ENCODE measurements around the gene CD55. TPM values are rescaled to one million over a fixed set of nuclear protein-coding genes. Genes with fewer than 3 reads are reported as not detected.

Gene CD55
- total RNA-seq, 1 experiment from 2014 or later, result 0.71 TPM

DNA sequence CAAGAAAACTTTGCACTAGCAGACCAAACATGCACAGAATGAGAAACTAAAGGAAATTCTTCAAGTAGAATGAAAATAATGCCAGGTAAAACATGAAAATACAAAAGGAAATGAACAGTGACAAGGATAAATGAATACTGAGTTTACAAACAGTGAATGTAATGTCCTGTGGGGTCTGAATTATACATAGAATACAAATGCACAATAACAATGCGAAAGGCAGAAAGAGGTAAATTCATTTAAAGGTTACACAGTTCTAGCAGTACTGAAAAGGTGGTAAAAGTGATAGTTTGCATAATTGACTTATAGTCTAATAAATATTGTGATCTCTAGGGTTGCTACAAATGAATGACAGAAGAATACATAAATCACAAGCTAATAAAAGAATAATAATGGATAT is 12.9 kb downstream of the CD55 start:
- no peak overlapping the region for H3K27ac ChIP-seq (ENCODE audit: low read depth, low read length, poor library complexity, severe bottlenecking)

DNA sequence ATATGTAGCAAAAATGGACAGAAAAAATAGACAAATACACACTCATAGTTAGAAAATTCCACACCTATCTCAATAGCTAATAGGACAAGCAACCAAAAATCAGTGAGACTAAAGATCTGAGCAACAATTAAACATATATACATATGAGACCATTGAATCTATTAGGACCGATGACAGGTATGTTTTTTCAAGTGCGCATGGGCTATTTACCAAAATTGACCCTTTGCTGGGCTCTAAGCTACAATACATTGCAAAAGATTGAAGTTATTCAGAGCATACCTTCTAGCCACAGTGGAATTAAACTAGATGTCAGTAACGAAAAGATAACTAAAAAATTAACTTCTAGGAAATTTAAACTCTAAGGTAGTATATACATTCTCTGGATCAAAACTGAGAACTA is 13.7 kb downstream of the CD55 start:
- no peak for DNase-seq (ENCODE audit: low spot score)
- no peaks in the 10 kb centered on the region for H3K9me3 ChIP-seq (ENCODE audit: low read depth, low read length, poor library complexity, severe bottlenecking)
- H3K4me3 ChIP-seq (ENCODE audit: low read depth, low read length, poor library complexity, severe bottlenecking), result no peak overlapping the region
- no peaks in the 10 kb centered on the region for H3K36me3 ChIP-seq (ENCODE audit: insufficient read depth, low read length, poor library complexity, severe bottlenecking)
- no peaks in the 10 kb centered on the region for H3K4me1 ChIP-seq (ENCODE audit: insufficient read depth, low read length, poor library complexity, severe bottlenecking)
- H3K27ac ChIP-seq (ENCODE audit: low read depth, low read length, poor library complexity, severe bottlenecking), result no peak overlapping the region
- ChIA-PET CTCF (no interaction called here), POLR2A (ENCODE audit: low non-redundant PET) (no interaction called here)
- H3K27me3 ChIP-seq (replicated peaks; ENCODE audit: insufficient read depth, low read depth, low read length, poor library complexity), result peaks cover 14% of the 10 kb centered on the region
- intact Hi-C loops (cut with micrococcal nuclease; ENCODE audit: unreplicated experiment), result no loop called here
- BruUV-seq (replicated peaks), result no TSS peak
- TF ChIP-seq EZH2 (IDR thresholded peaks at IDR 0.05; ENCODE audit: borderline replicate concordance, low read depth, low read length, poor library complexity, severe bottlenecking), result no peak
- TF ChIP-seq, protein P1, sequence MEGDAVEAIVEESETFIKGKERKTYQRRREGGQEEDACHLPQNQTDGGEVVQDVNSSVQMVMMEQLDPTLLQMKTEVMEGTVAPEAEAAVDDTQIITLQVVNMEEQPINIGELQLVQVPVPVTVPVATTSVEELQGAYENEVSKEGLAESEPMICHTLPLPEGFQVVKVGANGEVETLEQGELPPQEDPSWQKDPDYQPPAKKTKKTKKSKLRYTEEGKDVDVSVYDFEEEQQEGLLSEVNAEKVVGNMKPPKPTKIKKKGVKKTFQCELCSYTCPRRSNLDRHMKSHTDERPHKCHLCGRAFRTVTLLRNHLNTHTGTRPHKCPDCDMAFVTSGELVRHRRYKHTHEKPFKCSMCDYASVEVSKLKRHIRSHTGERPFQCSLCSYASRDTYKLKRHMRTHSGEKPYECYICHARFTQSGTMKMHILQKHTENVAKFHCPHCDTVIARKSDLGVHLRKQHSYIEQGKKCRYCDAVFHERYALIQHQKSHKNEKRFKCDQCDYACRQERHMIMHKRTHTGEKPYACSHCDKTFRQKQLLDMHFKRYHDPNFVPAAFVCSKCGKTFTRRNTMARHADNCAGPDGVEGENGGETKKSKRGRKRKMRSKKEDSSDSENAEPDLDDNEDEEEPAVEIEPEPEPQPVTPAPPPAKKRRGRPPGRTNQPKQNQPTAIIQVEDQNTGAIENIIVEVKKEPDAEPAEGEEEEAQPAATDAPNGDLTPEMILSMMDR (conservative IDR thresholded peaks at IDR 0.05; ENCODE audit: low read depth, low read length), result no peak

More for the DNA sequence above, 12.9 kb downstream of the CD55 start:
- Histone ChIP-seq H3K27me3 (replicated peaks; ENCODE audit: insufficient read depth, low read depth, low read length, poor library complexity) (peaks cover 14% of the 10 kb centered on the region), H3K4me1 (ENCODE audit: insufficient read depth, low read length, poor library complexity, severe bottlenecking) (no peaks in the 10 kb centered on the region), H3K4me3 (ENCODE audit: low read depth, low read length, poor library complexity, severe bottlenecking) (no peak overlapping the region), H3K36me3 (ENCODE audit: insufficient read depth, low read length, poor library complexity, severe bottlenecking) (no peaks in the 10 kb centered on the region), H3K9me3 (ENCODE audit: low read depth, low read length, poor library complexity, severe bottlenecking) (no peaks in the 10 kb centered on the region)
- ChIA-PET CTCF (no interaction called here), POLR2A (ENCODE audit: low non-redundant PET) (no interaction called here)
- BruUV-seq (replicated peaks), result no TSS peak
- TF ChIP-seq, protein P1 (conservative IDR thresholded peaks at IDR 0.05; ENCODE audit: low read depth, low read length), result no peak
- TF ChIP-seq EZH2 (IDR thresholded peaks at IDR 0.05; ENCODE audit: borderline replicate concordance, low read depth, low read length, poor library complexity, severe bottlenecking), result no peak
- no peak for DNase-seq (ENCODE audit: low spot score)
- intact Hi-C loops (cut with micrococcal nuclease; ENCODE audit: unreplicated experiment), result no loop called here

DNA sequence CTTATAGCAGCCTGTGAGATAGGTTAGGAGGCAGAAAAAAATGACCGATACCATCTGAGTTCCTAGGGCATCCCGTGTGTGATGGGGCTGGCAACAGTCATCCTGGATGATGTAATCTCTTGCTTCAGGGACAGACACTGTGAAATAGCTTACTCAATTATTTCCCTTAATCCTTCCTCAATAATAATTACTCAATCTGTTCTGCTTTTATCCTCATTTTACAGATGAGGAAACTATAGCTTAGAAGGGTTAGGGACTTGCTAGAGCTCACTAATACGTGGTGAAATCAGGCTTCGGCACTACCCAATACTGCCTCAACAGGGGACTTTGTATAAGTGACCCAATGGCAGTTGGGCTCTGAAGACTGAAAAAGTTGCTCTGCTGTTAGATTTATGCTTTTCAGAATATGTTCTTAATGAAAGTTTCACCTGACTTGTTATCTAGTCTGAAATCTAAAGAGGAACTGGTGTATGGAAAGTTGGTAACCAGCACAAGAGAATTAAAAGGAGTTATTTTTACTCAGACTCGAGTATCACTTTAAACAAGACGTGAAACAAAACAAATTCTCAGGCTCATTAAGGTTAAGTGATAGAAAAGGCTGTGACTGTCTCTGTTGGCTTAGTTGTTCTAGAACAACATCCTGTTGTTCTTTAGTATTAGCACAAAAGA is 14.4 kb downstream of the CD55 start:
- peak; percentile 11 for DNase-seq (ENCODE audit: low spot score)
- Histone ChIP-seq H3K36me3 (ENCODE audit: insufficient read depth, low read length, poor library complexity, severe bottlenecking) (no peaks in the 10 kb centered on the region), H3K9me3 (ENCODE audit: low read depth, low read length, poor library complexity, severe bottlenecking) (no peaks in the 10 kb centered on the region), H3K4me1 (ENCODE audit: insufficient read depth, low read length, poor library complexity, severe bottlenecking) (no peaks in the 10 kb centered on the region), H3K27me3 (replicated peaks; ENCODE audit: insufficient read depth, low read depth, low read length, poor library complexity) (peaks cover 14% of the 10 kb centered on the region), H3K4me3 (ENCODE audit: low read depth, low read length, poor library complexity, severe bottlenecking) (no peak overlapping the region), H3K27ac (ENCODE audit: low read depth, low read length, poor library complexity, severe bottlenecking) (no peak overlapping the region)
- no TSS peak for BruUV-seq (replicated peaks)
- POLR2A ChIA-PET (ENCODE audit: low non-redundant PET), result no interaction called here
- TF ChIP-seq, protein P1 (conservative IDR thresholded peaks at IDR 0.05; ENCODE audit: low read depth, low read length), result no peak
- no peak for TF ChIP-seq EZH2 (IDR thresholded peaks at IDR 0.05; ENCODE audit: borderline replicate concordance, low read depth, low read length, poor library complexity, severe bottlenecking)
- intact Hi-C loops (cut with micrococcal nuclease; ENCODE audit: unreplicated experiment), result no loop called here
- CTCF ChIA-PET, result no interaction called here
